ACHN (cell line): ENCODE results near the gene MTHFD1L.

Experiments used
- DNase-seq: peaks from one replicate; pipeline ENCODE4 v3.0.0-alpha.2; 2015
- in situ Hi-C: cut with HindIII; loops from 2 replicates; pipeline ENCODE4 v1.10.0; 2017; ENCODE audit warnings: low sequenced_read_pairs, low pct_ligation_motif_present, low pct_unique_long_range_greater_than_20kb

Gene MTHFD1L

DNA sequence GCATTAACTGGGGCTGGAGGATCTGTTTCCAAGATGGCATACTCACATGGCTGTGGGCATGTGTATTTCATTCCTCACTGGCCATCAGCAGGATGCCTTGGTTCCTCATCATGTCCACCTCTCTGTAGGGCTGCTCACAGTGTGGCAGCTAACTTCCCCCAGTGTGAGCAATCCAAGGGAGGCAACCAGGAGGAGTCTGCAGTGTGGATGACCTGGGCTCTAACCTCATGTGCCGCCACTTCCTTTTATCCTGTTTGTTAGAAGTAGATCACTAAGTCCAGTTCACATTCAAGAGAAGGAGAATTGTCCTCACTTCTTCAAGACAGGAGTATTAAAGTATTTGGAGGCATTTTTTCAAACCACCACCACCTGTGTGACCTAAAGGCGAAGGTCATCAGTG is 54.4 kb downstream of the MTHFD1L start:
- no peak for DNase-seq
- in situ Hi-C loops = no loop called here

DNA sequence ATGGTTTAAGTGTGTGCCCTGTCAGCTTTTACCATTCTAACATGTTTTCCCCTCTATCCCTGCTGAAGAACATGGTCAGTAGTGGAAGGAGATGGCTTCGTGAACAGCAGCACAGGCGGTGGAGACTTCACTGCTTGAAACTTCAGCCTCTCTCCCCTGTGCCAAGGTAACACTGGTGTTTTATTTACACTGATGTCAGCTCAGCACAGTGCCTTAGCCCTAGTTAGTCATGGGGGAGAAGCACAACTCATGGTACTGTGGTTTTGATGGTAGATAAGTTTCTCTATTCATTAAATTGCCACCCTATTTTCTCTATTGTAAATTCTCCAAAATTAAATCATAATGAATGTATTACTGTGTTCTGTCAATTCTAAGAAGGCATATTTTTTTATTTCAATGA is 56.6 kb downstream of the MTHFD1L start:
- DNase-seq = no peak

DNA sequence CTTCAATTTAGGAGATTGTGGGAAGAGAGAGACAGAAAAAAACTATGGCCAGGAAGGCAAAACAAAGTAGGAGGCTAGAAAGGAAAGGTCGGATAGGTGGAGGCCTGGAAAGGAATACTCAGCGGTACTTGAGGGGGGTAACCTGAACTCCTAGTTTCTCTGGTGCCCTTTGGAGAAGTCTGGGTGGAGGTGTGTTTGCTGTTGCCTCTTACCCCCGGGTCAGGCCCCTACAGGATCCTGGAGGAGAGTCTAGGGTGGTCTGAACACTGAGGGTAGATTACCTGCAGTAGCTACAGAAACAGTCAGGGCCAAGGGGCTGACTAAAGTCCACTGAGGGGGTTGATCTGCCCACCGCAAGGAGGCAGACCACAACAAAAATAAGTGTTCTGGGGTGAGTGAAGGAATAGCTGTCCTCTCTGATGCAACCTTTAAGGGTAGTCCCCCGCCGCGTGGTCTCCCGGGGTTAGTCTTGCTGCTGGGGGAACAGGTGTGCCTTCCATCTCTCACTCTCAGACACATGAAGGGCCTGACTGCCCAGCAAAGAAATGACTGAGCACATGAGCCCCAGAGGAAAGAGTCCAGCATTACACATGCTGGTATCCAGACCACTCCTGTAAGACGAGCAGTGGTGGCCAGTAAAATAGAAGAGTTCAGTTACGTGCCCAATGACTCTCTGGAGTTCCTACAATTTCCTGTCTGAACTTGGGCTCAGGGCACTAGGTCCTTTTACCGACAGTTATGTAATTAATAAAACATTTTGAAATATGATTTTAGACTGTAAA is 59.5 kb downstream of the MTHFD1L start:
- no peak for DNase-seq
- in situ Hi-C loops = no loop called here

More for the DNA sequence above, 56.6 kb downstream of the MTHFD1L start:
- in situ Hi-C loops = no loop called here

DNA sequence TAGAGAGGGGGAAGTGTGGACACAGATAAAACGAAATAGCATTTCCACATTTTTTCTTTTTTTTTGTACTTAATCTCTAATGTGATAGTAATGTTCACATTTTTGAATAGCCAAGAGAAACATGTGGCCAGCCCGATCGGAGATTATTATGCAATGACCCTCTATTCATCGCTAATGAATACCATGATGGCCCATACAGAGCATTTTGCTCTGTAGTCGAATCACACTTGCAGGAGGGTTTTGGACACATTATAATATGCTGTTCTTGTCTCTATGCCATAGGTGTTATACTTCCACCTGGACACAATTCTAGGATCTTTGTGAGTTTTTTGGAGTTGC is 60.1 kb downstream of the MTHFD1L start:
- in situ Hi-C loops = no loop called here
- no peak for DNase-seq

DNA sequence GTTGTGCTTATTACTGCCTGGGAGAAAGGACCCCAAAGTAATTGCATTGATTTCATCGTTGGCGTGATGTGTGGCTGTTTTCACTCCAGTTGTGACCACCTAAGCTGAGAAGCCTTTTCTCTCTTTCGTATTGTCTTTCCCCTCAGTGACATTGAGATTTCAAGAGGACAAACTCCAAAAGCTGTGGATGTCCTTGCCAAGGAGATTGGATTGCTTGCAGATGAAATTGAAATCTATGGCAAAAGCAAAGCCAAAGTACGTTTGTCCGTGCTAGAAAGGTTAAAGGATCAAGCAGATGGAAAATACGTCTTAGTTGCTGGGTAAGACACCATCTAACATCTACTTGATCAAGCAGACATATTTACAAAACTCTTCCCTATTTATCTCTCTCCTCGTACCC is 60.5 kb downstream of the MTHFD1L start:
- in situ Hi-C loops = no loop called here
- DNase-seq = no peak

DNA sequence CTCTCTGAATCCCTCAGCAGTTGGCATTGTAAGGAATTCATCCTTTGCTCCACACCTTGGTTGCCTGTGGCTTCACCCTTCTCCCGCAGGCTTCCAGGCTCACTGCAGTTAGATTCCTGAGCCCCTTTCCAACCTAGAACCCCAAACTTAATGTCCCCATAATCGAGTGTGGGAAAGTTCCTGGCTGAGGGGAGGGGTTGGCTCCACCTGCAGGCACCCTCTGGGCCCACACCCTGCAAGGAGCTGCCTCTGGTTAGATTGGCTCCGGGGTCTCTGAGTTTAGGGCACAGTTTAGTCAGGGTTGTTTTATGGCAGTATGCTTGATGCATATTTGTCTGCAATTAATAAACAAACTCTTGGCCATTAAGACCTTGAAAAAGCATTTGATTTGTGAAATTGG is 63.4 kb downstream of the MTHFD1L start:
- DNase-seq = no peak
- in situ Hi-C loops = no loop called here

DNA sequence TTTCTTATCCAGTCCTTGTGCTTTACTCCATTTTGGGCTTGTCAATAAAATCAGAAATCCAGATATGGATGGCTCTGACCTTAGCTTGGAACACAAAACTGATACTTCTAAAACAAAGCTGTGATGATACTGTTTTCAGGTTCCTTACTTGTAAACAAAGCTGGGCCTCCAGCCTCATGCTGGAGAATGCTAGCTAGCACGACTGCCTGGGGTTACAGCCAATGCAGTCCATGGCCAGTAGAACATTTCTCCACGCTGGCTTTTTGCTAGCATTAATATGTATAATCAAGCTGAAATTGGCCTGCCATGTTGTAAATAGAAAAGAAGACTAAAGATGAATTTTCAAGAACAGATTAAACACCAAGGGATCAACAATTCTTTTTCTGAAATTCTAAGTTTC is 63.9 kb downstream of the MTHFD1L start:
- DNase-seq = no peak
- in situ Hi-C loops = no loop called here

DNA sequence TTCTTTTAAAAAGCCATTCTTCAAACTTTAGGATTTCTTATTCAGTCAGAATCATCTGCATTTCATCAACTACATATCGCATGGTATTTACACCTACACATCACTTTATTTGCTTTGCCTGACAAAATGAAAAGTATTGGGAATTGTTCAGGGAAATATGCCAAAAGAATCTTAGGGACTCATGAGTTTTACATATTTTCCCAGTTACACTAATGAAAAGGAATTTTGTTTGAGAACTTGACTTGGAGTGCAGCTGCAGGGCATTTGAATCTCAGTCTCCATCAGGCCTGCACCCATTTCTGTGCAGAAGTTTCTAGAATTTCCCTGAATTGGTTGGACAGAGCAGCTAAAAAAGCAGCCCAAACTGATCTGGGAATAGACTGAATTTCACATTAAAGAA is 65.3 kb downstream of the MTHFD1L start:
- DNase-seq = no peak
- in situ Hi-C loops = no loop called here

DNA sequence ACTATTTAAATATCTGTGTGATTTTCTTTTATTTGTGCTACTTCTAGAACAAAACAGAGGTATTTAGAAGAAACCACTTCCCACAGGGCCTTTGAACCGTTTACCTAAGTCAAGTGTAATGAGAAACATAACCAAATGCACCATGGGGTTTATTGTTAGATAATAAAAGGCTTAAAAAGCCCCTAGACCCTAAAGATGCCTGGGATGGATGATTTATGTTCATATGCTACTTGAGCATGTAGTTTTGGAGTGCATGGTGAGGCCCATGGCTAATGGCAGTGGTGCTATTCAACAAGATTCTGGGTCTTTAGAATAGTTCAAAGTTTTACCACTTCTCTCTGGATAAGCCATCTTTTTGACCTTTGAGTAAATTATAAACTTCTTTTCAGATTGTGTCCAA is 65.9 kb downstream of the MTHFD1L start:
- in situ Hi-C loops = no loop called here
- DNase-seq = no peak

DNA sequence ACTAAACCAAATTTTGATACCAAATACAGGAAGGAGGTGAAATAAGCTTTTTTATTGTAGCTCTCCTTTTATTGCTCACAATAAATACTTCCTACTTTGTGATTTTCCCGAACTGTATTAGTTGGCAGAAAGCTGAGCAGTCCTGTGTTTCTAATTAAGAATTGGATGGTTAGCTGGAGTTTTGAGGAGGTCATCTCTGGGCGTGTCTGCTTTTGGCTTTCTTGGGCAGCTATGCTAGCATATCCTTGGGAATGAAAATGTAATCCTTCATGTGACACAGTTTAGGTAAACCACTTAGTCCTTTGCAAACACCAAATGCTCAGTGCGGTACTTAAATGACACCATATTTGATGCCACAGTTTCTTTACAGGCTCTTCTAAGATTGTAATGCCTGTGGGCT is 67.5 kb downstream of the MTHFD1L start:
- in situ Hi-C loops = no loop called here
- DNase-seq = no peak

DNA sequence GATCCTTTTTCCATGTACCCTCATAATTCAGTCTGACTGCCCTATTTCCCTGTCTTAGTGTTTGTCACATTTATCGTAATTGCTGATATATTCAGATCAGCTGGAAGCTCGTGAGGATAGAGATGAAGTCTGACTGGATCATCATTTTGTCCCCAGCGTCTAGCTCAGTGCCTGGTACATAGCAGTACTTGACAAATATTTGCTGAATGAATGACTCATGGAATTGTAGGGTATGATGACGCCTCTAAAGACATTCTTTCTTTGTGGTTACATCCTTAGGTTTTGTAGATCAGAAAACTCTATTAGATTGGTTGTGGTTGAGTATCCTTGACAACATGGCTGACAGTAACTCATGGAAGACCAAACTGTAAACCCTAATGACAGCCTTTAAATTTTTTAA is 68.9 kb downstream of the MTHFD1L start:
- DNase-seq = peak; percentile 34
- in situ Hi-C loops = no loop called here

DNA sequence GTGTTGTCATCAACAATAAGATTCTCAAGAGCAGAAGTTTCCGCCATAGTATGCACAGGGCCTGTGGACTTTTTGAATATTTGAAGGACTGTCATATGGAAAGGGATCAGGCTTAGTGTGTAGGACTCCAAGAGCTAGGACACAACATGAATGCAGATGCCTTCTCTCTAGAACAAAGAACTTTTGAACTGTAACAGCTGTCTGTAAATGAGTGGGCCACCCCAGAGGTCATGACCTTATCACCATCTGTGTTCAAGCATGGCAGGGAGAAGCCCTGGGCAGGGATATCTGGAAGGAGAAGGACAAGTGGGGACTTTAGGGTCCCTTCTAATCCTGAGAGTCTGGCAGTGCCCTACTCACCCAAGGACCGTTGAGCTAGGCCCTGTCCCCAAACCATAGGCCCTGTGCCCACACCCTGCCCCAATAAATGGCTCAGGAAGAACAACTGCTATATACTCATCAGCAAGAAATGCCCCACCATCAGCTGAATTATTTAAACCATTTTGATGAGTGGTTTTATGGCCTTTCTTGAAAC is 70.6 kb downstream of the MTHFD1L start:
- in situ Hi-C loops = no loop called here
- no peak for DNase-seq

DNA sequence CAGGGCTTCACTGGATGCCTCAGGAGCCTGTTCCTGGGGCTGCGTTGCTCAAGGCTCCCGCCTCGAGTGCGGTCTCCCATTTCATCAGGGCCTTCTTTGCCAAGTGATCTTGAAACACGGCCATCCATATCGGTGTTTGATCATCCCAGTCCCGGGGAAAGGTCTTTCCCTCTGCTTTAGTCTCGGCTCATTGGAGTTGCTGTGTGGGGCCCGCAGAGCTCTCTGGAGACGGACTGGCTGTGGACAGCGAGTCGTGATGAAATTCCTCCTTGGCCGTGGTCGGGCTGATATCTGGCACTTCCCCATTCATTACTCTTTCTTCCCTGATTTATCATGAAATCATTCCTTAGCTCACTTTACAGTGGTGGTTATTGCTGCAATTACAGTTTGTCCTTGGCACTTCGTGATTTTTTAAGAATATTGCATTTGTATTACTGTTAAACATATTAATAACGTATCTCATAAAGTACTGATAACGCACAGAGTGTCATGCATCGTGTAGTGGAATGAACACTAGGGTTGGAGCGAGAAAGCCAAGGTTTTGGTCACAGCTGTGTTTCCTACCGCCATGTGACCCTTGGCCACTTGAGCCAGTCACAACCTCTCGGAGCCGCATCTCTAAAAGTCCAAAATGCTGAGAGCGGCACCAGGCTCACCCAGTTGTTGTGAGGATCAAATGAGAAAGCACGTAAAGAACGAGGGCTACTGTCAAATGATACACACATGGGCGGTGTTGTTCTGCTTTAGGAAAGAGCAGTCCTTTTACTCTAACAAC is 71.8 kb downstream of the MTHFD1L start:
- in situ Hi-C loops = no loop called here
- DNase-seq = no peak

DNA sequence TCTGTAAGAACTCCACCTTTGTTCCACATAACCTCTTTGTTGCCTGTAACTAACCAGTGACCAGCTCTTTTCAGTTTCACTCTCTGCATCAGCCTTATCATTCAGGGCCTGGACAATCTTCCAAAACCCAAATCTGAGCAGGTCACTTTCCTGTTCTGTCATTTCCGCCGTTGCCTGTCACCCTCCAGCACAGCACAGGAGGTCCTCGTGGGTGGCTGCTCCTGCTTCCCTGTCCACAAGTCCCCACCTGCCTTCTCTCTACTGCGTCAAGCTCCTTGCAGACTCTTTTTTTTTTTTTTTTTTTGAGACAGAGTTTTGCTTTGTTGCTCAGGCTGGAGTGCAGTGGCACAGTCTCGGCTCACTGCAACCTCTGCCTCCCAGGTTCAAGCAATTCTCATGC is 73.9 kb downstream of the MTHFD1L start:
- DNase-seq = no peak
- in situ Hi-C loops = no loop called here

DNA sequence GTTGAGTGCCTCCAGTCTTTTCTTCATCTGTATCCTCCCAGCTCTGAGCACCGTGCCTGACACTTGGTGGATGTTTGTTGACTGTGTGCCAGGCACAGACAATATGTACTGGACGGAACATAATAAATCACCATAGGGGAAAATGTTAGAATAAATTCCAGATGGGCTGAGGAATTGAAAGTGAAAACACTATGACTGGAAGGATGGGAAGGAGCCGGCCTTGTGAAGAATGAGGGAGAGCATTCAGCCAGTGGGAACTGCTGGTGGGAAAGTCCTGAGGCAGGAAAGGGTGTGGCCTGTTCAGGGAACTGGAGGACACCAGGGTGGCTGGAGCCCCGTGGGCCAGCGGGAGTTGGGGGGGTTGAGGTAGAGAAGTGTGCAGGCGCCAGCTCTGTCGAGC is 75.4 kb downstream of the MTHFD1L start:
- in situ Hi-C loops = no loop called here
- DNase-seq = no peak

DNA sequence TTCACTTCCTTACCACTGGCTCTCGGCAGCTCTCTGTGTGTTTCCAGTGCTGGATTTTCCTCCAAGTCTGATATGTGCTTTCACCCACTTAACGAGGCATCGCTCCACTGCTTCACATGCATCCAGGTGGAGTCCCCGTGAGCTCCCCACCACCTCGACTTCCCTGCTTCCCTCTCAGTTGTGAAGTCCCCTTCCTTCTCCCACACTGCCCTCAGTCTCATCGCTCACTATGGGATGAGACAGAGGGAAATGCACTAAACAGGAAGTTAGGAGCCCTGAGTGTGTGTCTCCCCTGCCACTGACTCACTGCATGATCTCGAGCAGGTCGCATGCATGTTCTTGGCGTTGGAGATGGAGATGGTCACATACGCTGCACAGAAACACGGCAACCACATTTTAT is 84.0 kb downstream of the MTHFD1L start:
- in situ Hi-C loops = no loop called here

DNA sequence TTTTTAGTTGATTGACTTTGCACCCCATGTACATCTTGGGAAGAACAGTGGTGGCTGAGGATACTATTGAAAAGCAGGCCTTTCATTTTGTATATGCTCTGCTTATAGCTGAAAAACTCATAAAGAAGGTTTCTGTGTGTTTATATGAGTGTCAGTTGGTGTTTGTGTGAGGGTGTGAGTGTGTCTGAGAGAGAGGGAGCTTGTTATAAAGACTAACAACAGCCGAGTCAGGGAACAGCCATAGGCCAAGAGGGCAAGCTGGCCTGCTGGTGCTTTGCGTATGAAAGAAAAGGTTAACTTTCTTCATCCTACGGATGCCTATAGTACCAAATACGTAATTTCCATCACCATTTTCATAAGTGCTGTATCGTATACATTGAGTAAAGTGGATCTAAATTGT is 88.3 kb downstream of the MTHFD1L start:
- DNase-seq = no peak
- in situ Hi-C loops = no loop called here

More for the DNA sequence above, 84.0 kb downstream of the MTHFD1L start:
- DNase-seq = no peak

DNA sequence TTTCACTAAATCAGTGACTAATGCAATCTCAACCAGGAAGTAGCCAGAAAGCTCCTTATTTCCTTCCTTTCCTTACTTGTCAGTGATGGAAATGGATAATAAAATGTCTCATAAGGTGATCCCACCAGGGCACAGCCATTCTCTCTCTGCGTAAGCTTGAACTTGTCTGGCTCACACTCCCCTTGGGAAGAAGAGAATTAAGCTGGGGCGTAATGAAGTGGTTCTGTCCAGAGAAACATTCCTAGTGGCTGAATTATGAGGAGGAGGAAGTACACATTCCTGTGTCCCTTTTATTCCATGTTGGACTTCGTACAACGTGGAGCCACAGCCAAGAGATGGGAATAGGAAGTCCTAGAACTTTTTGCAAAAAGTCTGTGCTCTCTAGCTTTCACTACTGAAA is 93.7 kb downstream of the MTHFD1L start:
- DNase-seq = no peak
- in situ Hi-C loops = no loop called here

DNA sequence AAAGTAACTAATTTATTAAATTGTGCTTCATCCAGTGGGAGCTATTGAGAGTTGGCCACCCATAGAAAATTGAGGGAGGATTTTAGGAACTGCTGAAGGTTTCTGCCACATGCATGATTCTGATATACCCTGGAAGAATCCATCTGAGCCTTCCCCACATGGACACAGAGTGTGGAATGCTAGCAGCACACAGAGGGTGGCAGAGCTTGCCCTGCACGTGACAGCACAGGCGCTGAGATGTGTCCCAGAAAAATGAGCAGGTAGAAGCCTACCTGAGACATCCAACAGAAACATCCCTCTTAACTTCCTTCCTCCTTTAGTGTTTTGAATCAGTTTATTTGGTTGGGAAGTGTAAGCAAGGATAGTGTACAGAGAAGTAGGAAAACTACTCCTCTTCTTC is 96.9 kb downstream of the MTHFD1L start:
- no peak for DNase-seq
- in situ Hi-C loops = no loop called here

DNA sequence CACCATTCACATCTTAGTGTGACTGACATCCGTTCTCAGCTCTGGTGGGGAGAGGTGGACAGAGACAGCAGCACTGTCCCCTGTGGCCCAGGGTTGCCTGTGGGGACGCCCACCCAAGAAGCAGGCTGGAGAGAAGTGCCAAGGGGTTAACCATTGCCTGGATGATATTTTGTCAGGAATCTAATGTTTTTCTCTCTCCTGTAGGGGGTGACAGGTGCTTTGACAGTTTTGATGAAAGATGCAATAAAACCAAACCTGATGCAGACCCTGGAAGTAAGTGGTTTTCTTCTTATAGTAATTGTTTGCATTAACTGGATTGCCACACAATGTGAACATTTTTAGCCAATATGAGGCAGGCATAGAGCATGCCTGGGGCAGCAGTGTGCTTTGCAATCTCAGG is 99.3 kb downstream of the MTHFD1L start:
- no peak for DNase-seq
- in situ Hi-C loops = no loop called here
